ENCODE data around the gene PPAN. TPM values are rescaled to one million over a fixed set of nuclear protein-coding genes. Genes with fewer than 3 reads are reported as not detected.

PPAN gene
- total RNA-seq (2014; rRNA removed; shearing (Covaris generic)) = 17.8 and 19.3 TPM in 2 replicates

GRCh38 chr19:10106100-10106936 is at the start of gene PPAN:
TSS of gene PPAN (plus strand) at chr19:10106362. CDS start at chr19:10106395, 33 bp downstream.
- peak; percentile 97 for DNase-seq (ENCODE audit: low read depth)

DNA sequence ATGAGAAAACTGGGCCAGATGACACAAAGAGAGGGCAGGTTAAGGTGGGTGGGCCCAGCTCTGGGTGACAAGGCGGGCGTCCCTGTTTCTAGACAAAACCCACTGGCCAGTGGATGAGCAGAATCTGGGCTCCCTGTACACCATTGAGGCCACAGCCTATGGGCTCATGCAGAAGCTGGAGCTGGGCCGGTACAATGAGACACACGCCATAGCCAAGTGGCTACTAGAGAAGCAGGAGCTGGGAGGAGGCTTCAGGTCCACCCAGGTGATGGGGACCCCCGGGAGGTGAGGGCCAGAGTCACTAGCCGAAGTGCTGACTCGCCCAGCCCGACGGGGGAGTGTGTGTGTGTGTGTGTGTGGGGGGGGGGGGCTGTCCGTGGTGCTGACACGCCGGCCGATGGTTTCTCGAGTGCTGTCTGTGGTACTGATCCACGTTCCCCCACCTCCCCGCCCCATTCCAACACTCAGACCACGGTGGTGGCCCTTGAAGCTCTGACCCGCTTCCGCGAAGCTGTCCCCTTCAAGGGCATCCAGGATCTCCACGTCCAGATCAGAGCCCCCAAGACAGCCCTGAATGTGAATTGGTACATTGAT is 44.3 kb upstream of the PPAN start:
- DNase-seq (ENCODE audit: low read depth) = no peak

DNA sequence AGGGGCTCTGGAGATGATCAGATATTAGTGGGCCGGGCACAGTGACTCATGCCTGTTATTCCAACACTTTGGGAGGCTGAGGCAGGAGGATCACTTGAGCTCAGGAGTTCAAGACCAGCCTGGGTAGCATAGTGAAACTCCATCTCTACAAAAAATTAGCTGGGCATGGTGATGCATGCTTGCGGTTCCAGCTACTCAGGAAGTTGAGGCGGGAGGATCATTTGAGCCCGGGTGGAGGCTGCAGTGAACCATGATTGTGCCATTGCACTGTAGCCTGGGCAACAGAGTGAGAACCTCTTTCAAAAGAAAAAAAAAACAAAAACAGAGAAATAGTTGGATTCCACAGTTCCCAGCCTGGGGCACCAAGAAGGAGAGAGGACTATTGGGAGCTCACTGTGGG is 38.0 kb upstream of the PPAN start:
- DNase-seq (ENCODE audit: low read depth) = peak; percentile 43

GRCh38 chr19:10069046-10069445 is 37.1 kb upstream of the PPAN start:
- peak; percentile 25 for DNase-seq (ENCODE audit: low read depth)

DNA sequence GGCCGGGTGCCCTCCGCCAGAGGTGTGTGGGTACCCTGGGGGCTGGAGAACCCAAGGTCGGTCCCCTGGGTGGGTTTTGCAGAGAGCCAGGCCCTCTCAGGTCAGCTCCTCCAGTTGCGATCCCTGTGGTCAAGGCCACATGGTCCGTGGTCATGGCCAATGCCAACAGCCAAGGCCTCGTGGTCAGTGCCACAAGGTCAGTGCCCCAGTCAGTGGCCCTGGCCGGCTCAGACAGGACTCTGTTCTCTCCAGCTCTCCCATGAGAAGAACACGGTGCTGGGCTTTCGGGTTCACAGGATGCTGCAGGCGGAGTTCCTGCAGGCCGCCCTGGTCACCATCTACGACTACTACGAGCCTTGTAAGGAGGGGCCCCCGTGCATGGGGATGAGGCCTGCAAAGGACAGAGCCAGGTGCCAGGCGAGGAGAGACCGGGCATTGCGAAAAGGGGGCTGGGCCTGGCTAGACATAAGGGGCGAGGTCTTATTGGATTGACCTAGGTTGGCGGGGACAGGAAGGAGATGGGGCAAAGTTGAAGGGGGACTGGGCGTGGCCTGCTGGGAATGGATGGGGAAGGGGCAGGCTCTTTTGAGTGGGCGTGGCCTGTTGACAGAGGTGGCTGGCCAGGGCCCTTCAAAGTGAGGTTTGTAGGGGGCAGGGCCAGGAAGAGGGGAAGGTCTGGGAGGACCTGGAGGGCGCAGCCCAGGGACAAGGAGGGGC is 35.3 kb upstream of the PPAN start:
- no peak for DNase-seq (ENCODE audit: low read depth)

DNA sequence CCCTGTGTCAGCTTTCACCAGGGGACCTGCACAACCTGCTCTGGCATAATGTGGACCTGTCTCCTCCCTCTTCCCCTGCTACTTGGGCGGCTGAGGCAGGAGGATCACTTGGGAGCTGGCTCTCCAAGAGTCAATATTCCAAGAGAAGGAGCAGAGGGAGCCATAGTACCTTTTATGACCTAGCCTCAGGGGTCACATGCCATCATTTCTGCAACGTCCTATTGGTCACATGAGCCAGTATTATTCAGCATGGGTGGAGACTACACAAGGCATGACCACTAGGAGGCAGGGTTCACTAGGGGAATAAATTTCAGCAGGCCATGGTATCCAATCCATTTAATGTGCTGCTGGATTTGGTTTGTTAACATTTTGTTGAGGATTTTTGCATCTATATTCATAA is 32.0 kb upstream of the PPAN start:
- DNase-seq (ENCODE audit: low read depth) = peak; percentile 48

- DNase-seq (ENCODE audit: low read depth) = no peak
These were observed 29.6 kb upstream of the PPAN start for GRCh38 chr19:10076535-10076934.

DNA sequence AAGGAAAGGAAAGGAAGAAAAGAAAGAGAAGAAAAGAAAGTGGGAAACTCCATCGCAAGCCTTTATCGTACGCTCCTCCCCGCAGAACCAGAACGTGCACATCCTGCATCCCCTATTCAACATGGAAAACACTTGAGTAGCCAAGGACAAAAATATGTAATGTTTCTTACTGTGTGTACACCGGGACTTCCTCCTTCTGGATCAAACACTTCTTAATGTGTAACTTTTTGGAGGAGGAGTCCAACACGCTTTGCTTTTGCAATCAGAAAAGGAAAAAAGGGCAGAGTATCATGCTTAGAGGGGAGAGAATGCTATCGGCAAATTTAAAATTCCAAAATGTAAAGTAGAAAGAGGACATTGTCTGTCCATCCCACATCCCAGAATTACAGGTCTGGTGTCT is 27.8 kb upstream of the PPAN start:
- no peak for DNase-seq (ENCODE audit: low read depth)

GRCh38 chr19:10079031-10079453 is 27.1 kb upstream of the PPAN start:
- no peak for DNase-seq (ENCODE audit: low read depth)

- no peak for DNase-seq (ENCODE audit: low read depth)
These were observed 22.3 kb upstream of the PPAN start for GRCh38 chr19:10083911-10084310.

DNA sequence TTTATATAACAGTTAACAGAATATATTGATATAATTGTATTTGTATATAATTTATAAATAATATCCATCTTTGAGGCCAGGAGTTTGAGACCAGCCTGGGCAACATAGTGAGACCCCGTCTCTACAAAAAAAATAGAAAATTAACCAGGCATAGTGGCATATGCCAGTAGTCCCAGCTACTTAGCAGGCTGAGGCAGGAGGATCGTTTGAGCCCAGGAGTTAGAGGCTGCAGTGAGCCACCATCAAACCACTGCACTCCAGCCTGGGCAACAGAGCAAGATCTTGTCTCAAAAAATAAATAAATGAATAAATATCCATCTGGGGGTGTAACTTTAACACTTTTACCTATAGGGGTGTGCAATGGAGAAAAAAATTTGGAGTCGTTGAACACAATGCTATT is 21.4 kb upstream of the PPAN start:
- DNase-seq (ENCODE audit: low read depth) = no peak

GRCh38 chr19:10085641-10086590 is 20.2 kb upstream of the PPAN start, which contains the start of gene SHFL:
TSS of gene SHFL (plus strand) at chr19:10086317. CDS start at chr19:10086428, 111 bp downstream.
- peak; percentile 69 for DNase-seq (ENCODE audit: low read depth)

DNA sequence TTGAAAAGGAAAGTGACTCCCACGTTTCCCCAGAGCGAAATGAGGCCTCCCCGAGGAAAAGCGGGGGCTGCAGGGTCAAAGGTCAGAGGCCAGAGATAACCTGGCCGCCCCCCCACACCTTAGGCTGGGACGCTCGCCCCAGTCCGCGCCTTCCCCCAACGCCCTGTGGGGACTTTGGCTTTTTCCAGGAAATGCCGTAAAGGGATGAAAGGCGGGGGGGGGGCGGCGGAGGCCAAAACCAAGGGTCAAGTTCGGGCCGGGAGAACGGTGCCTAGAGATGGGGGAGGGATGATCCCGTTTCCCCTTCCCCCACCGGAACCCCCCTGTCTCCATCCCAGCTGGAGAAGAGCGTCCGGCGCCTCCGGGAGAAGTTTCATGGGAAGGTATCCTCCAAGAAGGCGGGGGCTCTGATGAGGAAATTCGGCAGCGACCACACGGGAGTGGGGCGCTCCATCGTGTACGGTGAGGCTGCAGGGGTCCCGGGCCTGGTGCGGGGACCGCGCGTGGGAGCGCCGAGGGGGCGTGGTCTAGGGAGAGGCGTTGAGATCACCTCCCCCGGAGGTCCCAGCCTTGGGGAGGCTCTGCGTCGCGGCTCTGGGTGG is 19.5 kb upstream of the PPAN start:
- no peak for DNase-seq (ENCODE audit: low read depth)

DNA sequence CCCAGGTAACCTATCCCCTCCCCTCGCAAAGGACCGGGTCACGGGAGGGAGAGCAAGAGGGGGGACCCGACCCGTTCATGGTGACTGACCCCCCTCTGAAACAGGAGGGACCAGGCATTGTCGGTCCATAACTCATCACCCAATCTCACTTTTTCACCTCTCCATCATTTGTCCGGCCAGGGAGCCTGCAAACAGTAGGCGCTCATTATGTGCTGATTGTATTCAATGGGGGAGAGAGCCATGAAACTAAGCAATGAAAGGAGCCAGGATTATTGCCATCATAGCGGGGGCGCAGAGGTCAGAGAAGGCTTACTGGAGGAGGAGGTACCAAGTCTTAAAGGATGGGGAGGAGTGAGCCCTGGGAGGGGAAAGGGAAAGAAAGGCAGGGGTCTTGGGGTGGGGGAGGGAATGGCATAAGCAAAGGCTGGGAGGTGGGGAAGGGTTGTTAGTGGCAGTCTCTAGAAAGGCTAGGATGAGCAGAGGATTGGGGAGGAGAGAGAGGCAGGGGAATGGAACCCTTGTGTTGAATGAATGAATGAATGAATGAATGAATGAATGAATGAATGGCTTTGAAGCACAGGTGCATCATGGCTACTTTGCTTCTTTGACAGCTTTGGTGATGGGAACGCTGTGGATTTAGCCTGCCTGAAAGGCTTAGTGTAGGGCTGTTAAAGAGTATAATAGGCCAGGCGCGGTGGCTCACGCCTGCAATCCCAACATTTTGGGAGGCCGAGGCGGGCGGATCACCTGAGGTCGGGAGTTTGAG is 18.7 kb upstream of the PPAN start:
- no peak for DNase-seq (ENCODE audit: low read depth)

DNA sequence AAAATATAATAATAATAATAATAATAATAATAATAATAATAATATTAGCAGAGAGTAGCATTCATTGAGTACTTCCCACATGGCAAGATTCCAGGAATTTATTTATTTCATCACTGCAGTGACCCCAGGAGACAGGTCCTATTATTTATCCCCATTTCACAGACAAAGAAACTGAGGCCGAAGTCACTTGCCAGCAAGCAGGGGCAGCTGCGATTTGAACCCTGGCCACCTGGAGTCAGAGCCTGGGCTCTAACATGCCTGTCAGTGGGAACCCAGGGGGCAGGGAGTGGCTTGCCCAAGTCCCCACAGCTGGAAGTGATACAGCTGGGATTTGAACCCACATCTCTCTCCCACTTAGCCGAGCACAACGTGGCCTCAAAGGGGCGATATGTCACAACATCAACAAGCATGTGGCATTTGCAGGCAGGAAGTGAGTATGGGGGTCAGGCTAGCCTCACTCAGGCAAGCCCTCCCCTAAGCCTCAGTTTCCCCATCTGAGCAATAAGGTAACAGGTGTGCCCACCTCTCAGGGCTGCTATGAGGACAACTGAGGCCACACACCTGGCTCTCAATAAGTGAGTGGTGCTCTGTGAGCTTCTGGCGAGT is 17.1 kb upstream of the PPAN start:
- no peak for DNase-seq (ENCODE audit: low read depth)

DNA sequence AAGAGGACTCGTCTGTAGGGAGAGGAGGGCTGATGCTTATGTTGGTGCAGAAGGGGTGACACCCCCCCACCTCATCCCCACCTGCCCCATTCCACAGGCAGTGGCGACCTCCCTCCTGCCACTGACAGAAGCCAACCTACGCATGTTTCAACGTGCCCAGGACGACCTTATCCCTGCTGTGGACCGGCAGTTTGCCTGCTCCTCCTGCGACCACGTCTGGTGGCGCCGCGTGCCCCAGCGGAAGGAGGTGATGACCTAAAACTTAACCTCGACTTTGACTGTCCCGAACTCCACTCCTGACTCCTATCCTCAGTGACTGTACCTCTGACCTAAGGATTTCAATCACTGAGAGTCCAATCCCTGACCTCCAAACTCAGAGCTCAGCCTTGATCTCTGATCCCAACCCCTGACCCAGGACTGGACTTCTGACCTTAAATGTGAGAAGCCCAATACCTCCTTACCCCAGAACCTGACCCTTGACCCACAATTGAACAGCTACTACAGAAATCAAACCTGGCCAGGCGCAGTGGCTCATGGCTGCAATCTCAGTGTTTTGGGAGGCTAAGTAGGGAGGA is 16.3 kb upstream of the PPAN start:
- DNase-seq (ENCODE audit: low read depth) = no peak

DNA sequence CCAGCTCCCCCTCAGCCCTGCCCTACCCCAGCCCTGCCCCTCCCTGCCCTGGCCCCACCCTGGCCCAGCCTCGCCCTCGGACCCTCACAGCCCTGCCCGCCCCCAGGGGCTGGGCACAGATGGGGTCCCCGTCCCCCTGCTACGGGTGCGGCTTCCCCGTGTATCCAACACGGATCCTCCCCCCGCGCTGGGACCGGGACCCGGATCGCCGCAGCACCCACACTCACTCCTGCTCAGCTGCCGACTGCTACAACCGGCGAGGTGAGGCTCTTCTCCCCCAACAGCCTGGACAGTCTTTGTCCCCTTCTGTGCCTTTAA is 14.8 kb upstream of the PPAN start:
- no peak for DNase-seq (ENCODE audit: low read depth)

DNA sequence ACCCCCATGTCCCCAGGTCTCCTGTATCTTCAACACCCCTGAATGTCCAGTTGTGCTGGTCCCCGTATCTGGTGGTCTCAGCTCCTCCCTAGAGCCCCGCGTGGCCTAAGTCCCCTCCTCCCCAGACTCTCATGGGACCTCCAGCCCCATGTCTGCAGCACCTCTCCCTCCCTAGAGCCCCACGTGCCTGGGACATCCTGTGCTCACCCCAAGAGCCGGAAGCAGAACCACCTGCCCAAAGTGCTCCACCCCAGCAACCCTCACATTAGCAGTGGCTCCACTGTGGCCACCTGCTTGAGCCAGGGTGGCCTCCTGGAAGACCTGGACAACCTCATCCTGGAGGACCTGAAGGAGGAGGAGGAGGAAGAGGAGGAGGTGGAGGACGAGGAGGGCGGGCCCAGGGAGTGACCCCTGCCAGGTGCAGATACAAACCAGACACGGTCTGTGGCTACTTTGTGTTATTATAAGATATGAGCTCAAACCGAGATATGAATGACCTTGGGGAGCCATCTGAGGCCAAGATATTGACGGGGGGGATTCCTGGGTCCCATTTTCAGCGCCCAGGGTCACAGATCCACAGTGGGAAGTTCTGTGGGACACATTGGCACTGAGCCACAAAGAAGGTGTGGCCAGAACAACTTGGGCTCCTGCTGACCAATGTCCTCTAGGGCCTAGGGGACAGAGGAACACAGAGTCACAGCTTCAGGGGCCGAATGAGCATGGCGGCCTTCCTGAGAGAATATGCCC is 14.1 kb upstream of the PPAN start:
- no peak for DNase-seq (ENCODE audit: low read depth)
